Measurements from ENCODE around the gene MTFMT. TPM values are rescaled to one million over a fixed set of nuclear protein-coding genes. Genes with fewer than 3 reads are reported as not detected.

MTFMT gene
- total and polyA plus RNA-seq, 4 experiments from 2014 or later, result 15.2 to 22.6 (median 19.0) TPM

DNA sequence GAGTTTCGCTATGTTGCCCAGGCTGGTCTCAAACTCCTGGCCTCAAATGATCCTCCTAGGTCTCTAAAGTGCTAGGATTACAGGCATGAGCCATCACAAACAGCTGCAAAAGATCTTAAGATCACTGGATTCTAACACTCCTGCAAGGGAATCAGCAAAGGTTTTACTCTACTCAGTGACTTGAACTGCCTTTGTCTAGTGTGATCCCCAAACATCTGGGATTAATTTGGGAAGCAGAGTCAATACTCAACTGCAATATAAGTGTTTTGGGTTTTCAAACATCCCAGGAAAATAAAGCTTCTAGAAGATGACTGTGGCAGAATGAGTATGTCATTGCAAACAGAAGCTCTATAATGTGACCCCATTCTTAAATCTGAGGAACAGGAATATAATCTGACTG lies 47.0 kb downstream of the MTFMT start:
- Histone ChIP-seq H3K27ac (ENCODE audit: low read depth, low read length) (no peak overlapping the region), H3K27me3 (ENCODE audit: insufficient read depth, low read length) (no peaks in the 10 kb centered on the region), H3K4me3 (ENCODE audit: low read length in 2 of 2) (no peak overlapping the region), H3K4me1 (ENCODE audit: insufficient read depth, low read length) (peaks cover 20% of the 10 kb centered on the region), H3K36me3 (ENCODE audit: insufficient read depth, low read length) (peaks cover 16% of the 10 kb centered on the region), H3K9me3 (ENCODE audit: control insufficient read depth in 1 of 2, low read length in 2 of 2) (no peaks in the 10 kb centered on the region)
- peaks cover 26 to 38% of the 10 kb centered on the region in 2 donors for H3K36me3 Mint-ChIP-seq
- ChIA-PET CTCF (ENCODE audit: partially characterized antibody) (no interaction called here), POLR2A (ENCODE audit: partially characterized antibody) (no interaction called here)
- H3K4me3 Mint-ChIP-seq, result no peak overlapping the region
- intact Hi-C loops (cut with micrococcal nuclease), result no loop called here
- H3K27me3 Mint-ChIP-seq, result no peaks in the 10 kb centered on the region
- peak overlapping the region in 2 of 7 donors; percentile 1 to 9 for H3K27ac Mint-ChIP-seq
- DNase-seq, result no peak
- peaks cover 14 to 32% (median 21%) of the 10 kb centered on the region in 4 donors for H3K4me1 Mint-ChIP-seq
- no peaks in the 10 kb centered on the region for H3K9me3 Mint-ChIP-seq

DNA sequence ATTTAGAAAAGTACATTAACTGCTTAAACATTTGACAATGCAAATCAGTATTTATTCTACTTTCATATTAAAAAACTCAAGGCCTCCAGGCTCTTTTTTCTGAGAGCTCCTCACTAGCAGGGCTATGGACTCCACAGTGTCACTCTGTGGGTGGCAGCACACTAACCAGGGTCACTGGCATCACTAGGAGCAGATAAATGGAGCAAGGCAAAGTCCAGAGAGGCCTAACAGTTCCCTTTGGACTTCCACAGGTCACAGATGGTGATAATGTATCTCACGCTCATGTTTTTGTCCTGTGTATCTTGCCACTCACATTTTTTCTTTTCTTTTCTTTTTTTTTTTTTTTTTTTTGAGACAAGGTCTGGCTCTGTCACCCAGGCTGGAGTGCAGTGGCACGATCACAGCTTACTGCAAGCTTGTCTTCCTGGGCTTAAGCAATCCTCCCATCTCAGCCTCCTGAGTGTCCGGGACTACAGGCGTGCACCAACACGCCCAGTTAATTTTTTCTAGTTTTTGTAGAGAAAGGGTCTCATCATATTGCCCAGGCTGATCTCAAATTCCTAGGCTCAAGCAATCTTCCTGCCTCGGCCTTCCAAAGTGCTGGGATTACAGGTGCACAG lies 47.5 kb downstream of the MTFMT start:
- Mint-ChIP-seq H3K4me1 (peaks cover 11 to 27% (median 16%) of the 10 kb centered on the region in 4 donors), H3K27ac (peak overlapping the region in 1 of 7 donors; percentile 66), H3K36me3 (peaks cover 22 to 43% of the 10 kb centered on the region in 2 donors), H3K27me3 (no peaks in the 10 kb centered on the region), H3K9me3 (no peaks in the 10 kb centered on the region), H3K4me3 (no peak overlapping the region)
- peaks cover 16% of the 10 kb centered on the region for H3K36me3 ChIP-seq (ENCODE audit: insufficient read depth, low read length)
- H3K27me3 ChIP-seq (ENCODE audit: insufficient read depth, low read length), result no peaks in the 10 kb centered on the region
- intact Hi-C loops (cut with micrococcal nuclease), result no loop called here
- ChIA-PET POLR2A (ENCODE audit: partially characterized antibody) (no interaction called here), CTCF (ENCODE audit: partially characterized antibody) (interaction anchor here (1.0 kb wide), 1 partner anchor 24 kb away, joined by 4 read pairs; no protein-coding TSS in a partner anchor)
- no peak for DNase-seq
- peaks cover 14% of the 10 kb centered on the region for H3K4me1 ChIP-seq (ENCODE audit: insufficient read depth, low read length)
- no peak overlapping the region for H3K4me3 ChIP-seq (ENCODE audit: low read length in 2 of 2)
- no peaks in the 10 kb centered on the region for H3K9me3 ChIP-seq (ENCODE audit: control insufficient read depth in 1 of 2, low read length in 2 of 2)
- H3K27ac ChIP-seq (ENCODE audit: low read depth, low read length), result no peak overlapping the region

GRCh38 chr15:64979252-64979710 lies 50.2 kb downstream of the MTFMT start:
- Histone ChIP-seq H3K36me3 (ENCODE audit: insufficient read depth, low read length) (peaks cover 33% of the 10 kb centered on the region), H3K4me3 (ENCODE audit: low read length in 2 of 2) (no peak overlapping the region), H3K4me1 (ENCODE audit: insufficient read depth, low read length) (peaks cover 3% of the 10 kb centered on the region), H3K9me3 (ENCODE audit: control insufficient read depth in 1 of 2, low read length in 2 of 2) (no peaks in the 10 kb centered on the region), H3K27me3 (ENCODE audit: insufficient read depth, low read length) (no peaks in the 10 kb centered on the region), H3K27ac (ENCODE audit: low read depth, low read length) (no peak overlapping the region)
- Mint-ChIP-seq H3K27me3 (no peaks in the 10 kb centered on the region), H3K9me3 (no peaks in the 10 kb centered on the region), H3K36me3 (peaks cover 26 to 50% of the 10 kb centered on the region in 2 donors), H3K4me3 (no peak overlapping the region), H3K27ac (peak overlapping the region in 2 of 7 donors; percentile 19 to 83), H3K4me1 (peaks cover 2 to 7% (median 4%) of the 10 kb centered on the region in 4 donors)
- ChIA-PET POLR2A (ENCODE audit: partially characterized antibody) (no interaction called here), CTCF (ENCODE audit: partially characterized antibody) (no interaction called here)
- no peak for DNase-seq
- intact Hi-C loops (cut with micrococcal nuclease), result no loop called here

- no peak overlapping the region for H3K4me3 ChIP-seq (ENCODE audit: low read length in 2 of 2)
- H3K27me3 Mint-ChIP-seq, result no peaks in the 10 kb centered on the region
- H3K4me1 Mint-ChIP-seq, result no peaks in the 10 kb centered on the region
- H3K4me3 Mint-ChIP-seq, result no peak overlapping the region
- no peaks in the 10 kb centered on the region for H3K9me3 Mint-ChIP-seq
- no peaks in the 10 kb centered on the region for H3K27me3 ChIP-seq (ENCODE audit: insufficient read depth, low read length)
- ChIA-PET POLR2A (ENCODE audit: partially characterized antibody) (no interaction called here), CTCF (ENCODE audit: partially characterized antibody) (interaction anchor here (0.6 to 0.7 kb wide), 2 partner anchors 118 to 881 kb away, joined by 3 read pairs; no protein-coding TSS in a partner anchor)
- intact Hi-C loops (cut with micrococcal nuclease), result no loop called here
- H3K4me1 ChIP-seq (ENCODE audit: insufficient read depth, low read length), result no peaks in the 10 kb centered on the region
- H3K9me3 ChIP-seq (ENCODE audit: control insufficient read depth in 1 of 2, low read length in 2 of 2), result no peaks in the 10 kb centered on the region
- H3K27ac Mint-ChIP-seq, result peak overlapping the region in 1 of 7 donors; percentile 24
- peaks cover 47% of the 10 kb centered on the region for H3K36me3 ChIP-seq (ENCODE audit: insufficient read depth, low read length)
- no peak overlapping the region for H3K27ac ChIP-seq (ENCODE audit: low read depth, low read length)
- peaks cover 35 to 58% of the 10 kb centered on the region in 2 donors for H3K36me3 Mint-ChIP-seq
- no peak for DNase-seq
Measured at GRCh38 chr15:64975390-64975789, 54.0 kb downstream of the MTFMT start.

DNA sequence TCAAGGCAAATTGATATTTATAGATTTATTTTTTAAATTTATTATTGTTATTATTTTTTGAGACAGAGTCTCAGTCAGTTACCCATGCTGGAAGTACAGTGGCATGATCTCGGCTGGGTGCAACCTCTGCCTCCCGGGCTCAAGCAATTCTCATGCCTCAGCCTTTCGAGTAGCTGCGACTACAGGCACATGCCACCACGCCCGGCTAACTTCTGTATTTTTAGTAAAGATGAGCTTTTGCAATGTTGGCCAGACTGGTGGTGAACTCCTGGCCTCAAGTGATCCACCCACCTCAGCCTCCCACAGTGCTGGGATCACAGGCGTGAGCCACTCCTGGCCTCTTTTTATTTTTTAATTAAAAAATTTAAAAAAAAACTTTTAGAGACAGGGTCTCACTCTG lies 58.7 kb downstream of the MTFMT start:
- Histone ChIP-seq H3K4me1 (ENCODE audit: insufficient read depth, low read length) (no peaks in the 10 kb centered on the region), H3K36me3 (ENCODE audit: insufficient read depth, low read length) (peaks cover 49% of the 10 kb centered on the region), H3K4me3 (ENCODE audit: low read length in 2 of 2) (no peak overlapping the region), H3K27me3 (ENCODE audit: insufficient read depth, low read length) (no peaks in the 10 kb centered on the region), H3K27ac (ENCODE audit: low read depth, low read length) (no peak overlapping the region), H3K9me3 (ENCODE audit: control insufficient read depth in 1 of 2, low read length in 2 of 2) (no peaks in the 10 kb centered on the region)
- Mint-ChIP-seq H3K27ac (no peak overlapping the region), H3K4me3 (no peak overlapping the region), H3K4me1 (no peaks in the 10 kb centered on the region), H3K9me3 (no peaks in the 10 kb centered on the region), H3K27me3 (no peaks in the 10 kb centered on the region), H3K36me3 (peaks cover 34 to 50% of the 10 kb centered on the region in 2 donors)
- POLR2A ChIA-PET (ENCODE audit: partially characterized antibody), result interaction anchor here (1.7 kb wide), 1 partner anchor 19 kb away, joined by 3 read pairs; the partner anchor contains the start of gene SPG21
- DNase-seq, result no peak
- CTCF ChIA-PET (ENCODE audit: partially characterized antibody), result interaction anchor here (0.6 kb wide), 1 partner anchor 15 kb away, joined by 3 read pairs; no protein-coding TSS in a partner anchor
- intact Hi-C loops (cut with micrococcal nuclease), result no loop called here

DNA sequence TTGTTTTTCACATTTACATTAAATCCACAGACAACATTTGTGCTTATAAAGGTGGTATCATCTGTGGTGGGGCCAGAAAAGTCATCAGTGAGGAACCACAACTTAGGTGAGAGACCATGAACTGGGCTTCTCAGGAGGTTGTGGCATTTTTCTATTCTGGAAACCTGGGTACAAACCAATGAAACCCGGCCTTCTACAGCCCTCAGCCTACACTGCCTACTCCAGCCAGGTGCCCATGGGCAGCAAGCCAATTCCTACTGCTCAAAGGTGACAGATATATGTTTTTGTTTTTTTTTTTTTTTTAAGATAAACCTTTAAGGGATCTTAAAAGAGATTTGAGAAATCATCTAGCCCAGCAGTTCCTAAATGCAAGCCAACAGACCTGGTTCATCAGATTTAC lies 60.0 kb downstream of the MTFMT start:
- Histone ChIP-seq H3K9me3 (ENCODE audit: control insufficient read depth in 1 of 2, low read length in 2 of 2) (no peaks in the 10 kb centered on the region), H3K36me3 (ENCODE audit: insufficient read depth, low read length) (peaks cover 49% of the 10 kb centered on the region), H3K4me1 (ENCODE audit: insufficient read depth, low read length) (no peaks in the 10 kb centered on the region), H3K27me3 (ENCODE audit: insufficient read depth, low read length) (no peaks in the 10 kb centered on the region), H3K4me3 (ENCODE audit: low read length in 2 of 2) (no peak overlapping the region), H3K27ac (ENCODE audit: low read depth, low read length) (no peak overlapping the region)
- no peaks in the 10 kb centered on the region for H3K9me3 Mint-ChIP-seq
- POLR2A ChIA-PET (ENCODE audit: partially characterized antibody), result no interaction called here
- DNase-seq, result no peak
- intact Hi-C loops (cut with micrococcal nuclease), result no loop called here
- H3K36me3 Mint-ChIP-seq, result peaks cover 36 to 55% of the 10 kb centered on the region in 2 donors
- no peaks in the 10 kb centered on the region for H3K27me3 Mint-ChIP-seq
- H3K4me3 Mint-ChIP-seq, result no peak overlapping the region
- H3K27ac Mint-ChIP-seq, result no peak overlapping the region
- CTCF ChIA-PET (ENCODE audit: partially characterized antibody), result no interaction called here
- H3K4me1 Mint-ChIP-seq, result no peaks in the 10 kb centered on the region

DNA sequence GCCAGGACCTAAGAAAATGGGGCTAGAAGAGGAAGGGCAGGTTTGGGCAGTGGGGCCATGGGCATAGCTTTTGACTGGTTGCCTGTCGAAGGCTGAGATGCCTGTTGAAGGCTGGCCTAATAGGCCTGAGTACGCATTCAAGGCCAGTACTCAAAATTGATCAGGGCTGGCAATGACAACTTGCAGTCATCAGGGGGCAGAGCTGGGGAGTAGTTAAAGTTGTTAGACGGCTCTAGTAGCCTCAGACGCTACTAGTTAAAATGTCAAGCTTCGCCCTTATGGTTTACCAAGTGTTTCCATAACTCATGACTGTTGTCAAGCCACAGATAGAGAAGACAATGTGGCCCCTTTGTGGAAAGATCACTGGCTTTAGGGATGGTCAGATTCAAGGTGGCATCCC lies 68.4 kb downstream of the MTFMT start:
- peaks cover 62 to 74% of the 10 kb centered on the region in 2 donors for H3K36me3 Mint-ChIP-seq

More for the DNA sequence above, 68.4 kb downstream of the MTFMT start:
- DNase-seq, result no peak
- Mint-ChIP-seq H3K27ac (peak overlapping the region in 1 of 7 donors; percentile 50), H3K4me3 (no peak overlapping the region), H3K4me1 (no peaks in the 10 kb centered on the region), H3K27me3 (no peaks in the 10 kb centered on the region), H3K9me3 (peaks cover 0 to 2% (median 0%) of the 10 kb centered on the region in 8 donors)
- CTCF ChIA-PET (ENCODE audit: partially characterized antibody), result no interaction called here
- H3K9me3 ChIP-seq (ENCODE audit: control insufficient read depth in 1 of 2, low read length in 2 of 2), result no peaks in the 10 kb centered on the region
- no peaks in the 10 kb centered on the region for H3K4me1 ChIP-seq (ENCODE audit: insufficient read depth, low read length)
- intact Hi-C loops (cut with micrococcal nuclease), result no loop called here
- H3K27ac ChIP-seq (ENCODE audit: low read depth, low read length), result no peak overlapping the region
- no peak overlapping the region for H3K4me3 ChIP-seq (ENCODE audit: low read length in 2 of 2)
- POLR2A ChIA-PET (ENCODE audit: partially characterized antibody), result no interaction called here
- H3K36me3 ChIP-seq (ENCODE audit: insufficient read depth, low read length), result peaks cover 47% of the 10 kb centered on the region
- H3K27me3 ChIP-seq (ENCODE audit: insufficient read depth, low read length), result no peaks in the 10 kb centered on the region

Data from CD4-positive, alpha-beta memory T cell (primary cell).